Hepatocyte (in vitro differentiated cells): ENCODE measurements around the gene PIP4K2C. TPM values are rescaled to one million over a fixed set of nuclear protein-coding genes. Genes with fewer than 3 reads are reported as not detected.

Source experiments
- DNase-seq: peaks from one replicate; pipeline ENCODE4 v3.0.0-alpha.2; 2016; ENCODE audit warnings: low spot score
- H2AFZ ChIP-seq: fragments of 200-600 bp; sonication (generic); 2 replicates; pipeline ENCODE4 v1.6.0; 2016; ENCODE audit warnings: antibody characterized with exemption, mild to moderate bottlenecking
- H3K27ac ChIP-seq: fragments of 200-600 bp; sonication (generic); 2 replicates; pipeline ENCODE4 v1.5.1; 2016; ENCODE audit warnings: mild to moderate bottlenecking
- H3K27me3 ChIP-seq: fragments of 200-600 bp; sonication (generic); 2 replicates; pipeline ENCODE4 v1.6.1; 2016
- H3K36me3 ChIP-seq: fragments of 200-600 bp; sonication (generic); replicated peaks from 2 replicates; pipeline ENCODE4 v1.5.1; 2016; ENCODE audit warnings: low read depth; ENCODE audit not compliant: insufficient read depth
- H3K4me1 ChIP-seq: fragments of 200-600 bp; sonication (generic); 2 replicates; pipeline ENCODE4 v1.5.1; 2016; ENCODE audit warnings: mild to moderate bottlenecking, moderate library complexity; ENCODE audit not compliant: insufficient read depth
- H3K4me2 ChIP-seq: fragments of 200-600 bp; sonication (generic); 2 replicates; pipeline ENCODE4 v1.6.0; 2016
- H3K4me3 ChIP-seq: fragments of 200-600 bp; sonication (generic); 2 replicates; pipeline ENCODE4 v1.5.1; 2016; ENCODE audit warnings: mild to moderate bottlenecking
- H3K79me2 ChIP-seq: fragments of 200-600 bp; sonication (generic); 2 replicates; pipeline ENCODE4 v1.6.0; 2017; ENCODE audit warnings: mild to moderate bottlenecking
- H3K9me2 ChIP-seq: fragments of 200-600 bp; sonication (generic); replicated peaks from 2 replicates; pipeline ENCODE4 v1.6.0; 2017; ENCODE audit warnings: mild to moderate bottlenecking; ENCODE audit not compliant: insufficient read depth
- H3K9me3 ChIP-seq: fragments of 200-600 bp; sonication (generic); 2 replicates; pipeline ENCODE4 v1.5.1; 2016; ENCODE audit warnings: low read depth, mild to moderate bottlenecking
- H4K20me1 ChIP-seq: fragments of 200-600 bp; sonication (generic); 2 replicates; pipeline ENCODE4 v1.6.0; 2016; ENCODE audit warnings: mild to moderate bottlenecking; ENCODE audit not compliant: insufficient read depth, poor library complexity, severe bottlenecking
- CTCF ChIP-seq: fragments of 200-600 bp; sonication (generic); IDR thresholded peaks from 2 replicates; pipeline ENCODE4 v1.5.1; 2016; ENCODE audit warnings: antibody characterized with exemption, mild to moderate bottlenecking; ENCODE audit not compliant: poor library complexity
- EZH2 ChIP-seq: fragments of 200-600 bp; sonication (generic); IDR thresholded peaks from 2 replicates; pipeline ENCODE4 v1.6.1; 2016; ENCODE audit warnings: antibody characterized with exemption, mild to moderate bottlenecking, borderline replicate concordance
- EZH2phosphoT487 ChIP-seq: fragments of 200-600 bp; sonication (generic); IDR thresholded peaks from one replicate; pipeline ENCODE4 v1.6.1; 2018; ENCODE audit warnings: antibody characterized with exemption, mild to moderate bottlenecking, low read depth, moderate library complexity; ENCODE audit not compliant: unreplicated experiment, severe bottlenecking
- WGBS: methylation state at CpG from one replicate; pipeline ENCODE4 v1.1.6; 2016; ENCODE audit warnings: low lambda C conversion rate; ENCODE audit errors: missing lambda C conversion rate; 5-methylcytosine and 5-hydroxymethylcytosine counted together
- polyA plus RNA-seq: library from polyadenylated mRNA; unstranded; fragments of >200 nt; fragmentation: Nextera tagmentation; extraction: Ambion mirVana; gene quantifications from 2 replicates; pipeline ENCODE4 v1.2.1, GENCODE V29; 2016
- total RNA-seq: library from RNA; depleted of rRNA; stranded (reverse); fragments of >200 nt; gene quantifications from 2 replicates; pipeline ENCODE4 v1.2.3, GENCODE V29; 2014

The PIP4K2C gene
- total and polyA plus RNA-seq, 2 experiments from 2014 or later = 32.3 to 41.6 TPM

- H3K79me2 ChIP-seq = peaks cover 30% of the 10 kb centered on the region
- no peak for TF ChIP-seq EZH2
- TF ChIP-seq CTCF = no peak
- TF ChIP-seq EZH2phosphoT487 = no peak
- no peaks in the 10 kb centered on the region for H3K36me3 ChIP-seq
- DNase-seq = no peak
- H3K9me3 ChIP-seq = no peaks in the 10 kb centered on the region
- no peaks in the 10 kb centered on the region for H4K20me1 ChIP-seq
- WGBS = 36% methylated on average over 2 of the region's 2 CpGs
- H3K4me1 ChIP-seq = no peaks in the 10 kb centered on the region
- no peaks in the 10 kb centered on the region for H3K9me2 ChIP-seq
- H2AFZ ChIP-seq = peak overlapping the region; percentile 87
- peak overlapping the region; percentile 89 for H3K4me2 ChIP-seq
- H3K4me3 ChIP-seq = peak overlapping the region; percentile 85
- H3K27me3 ChIP-seq = peaks cover 30% of the 10 kb centered on the region
- H3K27ac ChIP-seq = peak overlapping the region; percentile 93
These were observed 521 bp upstream of the PIP4K2C start for GRCh38 chr12:57590479-57590863.

GRCh38 chr12:57591782-57592325, 862 bp downstream of the PIP4K2C start:
- Histone ChIP-seq H3K27ac (peak overlapping the region; percentile 93), H3K79me2 (peaks cover 30% of the 10 kb centered on the region), H3K27me3 (peaks cover 19% of the 10 kb centered on the region), H4K20me1 (no peaks in the 10 kb centered on the region), H2AFZ (peak overlapping the region; percentile 87), H3K4me2 (peak overlapping the region; percentile 89), H3K9me3 (no peaks in the 10 kb centered on the region), H3K4me1 (no peaks in the 10 kb centered on the region), H3K36me3 (no peaks in the 10 kb centered on the region), H3K4me3 (peak overlapping the region; percentile 85), H3K9me2 (no peaks in the 10 kb centered on the region)
- TF ChIP-seq EZH2phosphoT487 (no peak), EZH2 (no peak), CTCF (no peak)
- no peak for DNase-seq
- WGBS = 25% methylated on average over 10 of the region's 10 CpGs

- peak overlapping the region; percentile 89 for H3K4me2 ChIP-seq
- no peak overlapping the region for H3K27ac ChIP-seq
These were observed 1.7 kb downstream of the PIP4K2C start for GRCh38 chr12:57592551-57593165.

More at GRCh38 chr12:57592551-57593165, 1.7 kb downstream of the PIP4K2C start:
- DNase-seq = no peak
- peaks cover 11% of the 10 kb centered on the region for H3K27me3 ChIP-seq
- TF ChIP-seq EZH2 (no peak), CTCF (no peak), EZH2phosphoT487 (no peak)
- no peaks in the 10 kb centered on the region for H3K9me3 ChIP-seq
- no peak overlapping the region for H2AFZ ChIP-seq
- no peaks in the 10 kb centered on the region for H3K9me2 ChIP-seq
- no peaks in the 10 kb centered on the region for H3K36me3 ChIP-seq
- H4K20me1 ChIP-seq = no peaks in the 10 kb centered on the region
- WGBS = 88% methylated on average over 2 of the region's 2 CpGs
- no peaks in the 10 kb centered on the region for H3K4me1 ChIP-seq
- no peak overlapping the region for H3K4me3 ChIP-seq
- peaks cover 30% of the 10 kb centered on the region for H3K79me2 ChIP-seq
